ENCODE results near the gene XIST.
"Not testable (repeated sequence)": the region's sequence is repeated elsewhere in the genome, so short reads cannot be mapped to it uniquely, and the experiment has no call there.

The XIST gene

DNA sequence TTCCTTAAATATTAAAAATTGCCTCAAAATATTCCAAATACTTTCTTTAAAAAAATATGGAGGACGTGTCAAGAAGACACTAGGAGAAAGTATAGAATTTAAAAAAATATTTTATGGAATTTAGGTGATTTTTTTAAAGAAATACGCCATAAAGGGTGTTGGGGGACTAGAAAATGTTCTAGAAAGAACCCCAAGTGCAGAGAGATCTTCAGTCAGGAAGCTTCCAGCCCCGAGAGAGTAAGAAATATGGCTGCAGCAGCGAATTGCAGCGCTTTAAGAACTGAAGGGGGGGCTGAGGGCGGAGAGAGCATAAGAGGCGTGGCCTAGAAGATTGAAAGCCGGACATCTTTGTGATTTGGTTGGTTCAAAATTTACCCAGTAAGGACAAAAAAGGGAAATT, at the start of gene XIST:
XIST (minus strand) TSS at position 248 of the 400 bp plus-strand sequence.
- no peak within 1 kb of the TSS for H3K27ac ChIP-seq
- no peak for TF ChIP-seq ZFX (IDR thresholded peaks at IDR 0.05)
- no peak for TF ChIP-seq CTCF (conservative IDR thresholded peaks at IDR 0.05)

- not testable (repeated sequence) for H3K27ac ChIP-seq
Observed at GRCh38 chrX:73898315-73898714, 45.8 kb upstream of the XIST start.

GRCh38 chrX:73892515-73893090, 40.1 kb upstream of the XIST start:
- not testable (repeated sequence) for H3K27ac ChIP-seq

GRCh38 chrX:73882260-73882659, 29.7 kb upstream of the XIST start:
- H3K27ac ChIP-seq, result not testable (repeated sequence)

DNA sequence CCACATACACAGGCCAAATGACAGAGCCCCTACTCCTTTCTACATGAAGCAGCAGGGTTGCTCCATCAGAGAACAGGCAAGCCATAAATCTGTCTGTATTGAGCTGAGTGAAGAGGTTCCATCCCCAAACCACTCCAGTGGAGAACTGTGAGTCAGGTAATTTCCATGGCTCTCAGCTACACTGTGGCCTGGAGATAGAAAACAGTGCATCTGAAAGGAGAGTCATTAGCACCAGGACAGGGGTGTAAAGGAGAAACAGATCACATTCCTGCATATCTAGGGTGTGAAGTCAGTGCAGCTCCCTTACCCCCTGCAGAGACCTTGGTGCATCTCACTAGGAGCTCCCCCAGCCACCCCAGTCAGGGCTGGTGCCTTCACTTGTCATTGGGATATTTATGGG, 25.2 kb upstream of the XIST start:
- no peak overlapping the region for H3K27ac ChIP-seq
- TF ChIP-seq ZFX (IDR thresholded peaks at IDR 0.05), result no peak
- TF ChIP-seq CTCF (conservative IDR thresholded peaks at IDR 0.05), result no peak

DNA sequence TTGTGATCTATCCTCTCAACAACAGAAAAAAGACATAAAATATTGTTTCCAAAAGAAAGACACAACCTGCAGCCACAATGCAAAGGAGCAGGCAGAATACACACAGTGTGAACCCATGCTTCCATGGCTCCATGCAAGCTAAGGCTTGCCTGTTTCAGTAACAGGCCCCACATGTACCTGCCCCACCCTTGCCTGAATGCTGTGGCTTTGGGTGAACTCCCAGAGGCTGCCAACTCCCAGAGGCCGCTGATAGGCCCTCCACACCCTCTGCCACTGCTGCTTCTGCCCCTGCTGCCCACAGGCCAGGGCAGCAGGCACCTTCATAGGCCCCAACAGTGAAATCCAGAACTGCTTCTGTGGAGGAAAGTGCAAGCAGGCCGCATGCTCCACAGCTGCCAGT, 24.4 kb upstream of the XIST start:
- TF ChIP-seq CTCF (conservative IDR thresholded peaks at IDR 0.05), result no peak
- H3K27ac ChIP-seq, result no peak overlapping the region

DNA sequence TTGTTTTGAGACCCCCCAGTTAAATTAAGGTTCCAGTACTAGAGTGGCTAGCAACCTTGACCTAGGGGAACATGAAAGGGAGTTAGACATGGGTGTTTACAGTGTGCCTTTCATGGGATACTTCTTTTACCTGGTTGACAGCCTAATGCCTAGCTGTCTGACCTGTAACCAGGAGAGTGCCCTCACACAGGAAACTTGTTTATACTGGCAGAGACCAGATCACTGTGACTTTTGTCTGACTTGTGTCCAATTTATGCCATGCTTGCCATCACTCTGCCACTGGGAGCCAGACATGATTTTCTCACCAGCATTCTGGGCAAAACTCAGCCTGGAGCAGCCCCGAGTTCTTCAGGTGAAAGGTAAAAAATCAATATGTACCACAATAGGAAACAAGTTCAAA, 16.4 kb upstream of the XIST start:
- no peak overlapping the region for H3K27ac ChIP-seq
- TF ChIP-seq CTCF (conservative IDR thresholded peaks at IDR 0.05), result no peak
- no peak for TF ChIP-seq ZFX (IDR thresholded peaks at IDR 0.05)

- TF ChIP-seq ZFX (IDR thresholded peaks at IDR 0.05), result no peak
- TF ChIP-seq CTCF (conservative IDR thresholded peaks at IDR 0.05), result no peak
- H3K27ac ChIP-seq, result no peak overlapping the region
Observed at GRCh38 chrX:73867144-73867543, 14.6 kb upstream of the XIST start.

GRCh38 chrX:73863852-73864251, 11.3 kb upstream of the XIST start:
- H3K27ac ChIP-seq, result no peak overlapping the region
- no peak for TF ChIP-seq CTCF (conservative IDR thresholded peaks at IDR 0.05)
- TF ChIP-seq ZFX (IDR thresholded peaks at IDR 0.05), result no peak

Measured in C4-2B (cell line).